GM23338 (cell line): Measurements from ENCODE around the gene ESYT2. TPM values are rescaled to one million over a fixed set of nuclear protein-coding genes. Genes with fewer than 3 reads are reported as not detected.

Experiments
- ATAC-seq: fragments of 200-7000 bp; cut with Tn5 transposase; 3 replicates; pipeline ENCODE4 v1.9.1; 2020
- DNase-seq: peaks from one replicate; pipeline ENCODE4 v3.0.0-alpha.2; 2015; ENCODE audit warnings: low spot score
- H2AFZ ChIP-seq: fragments of 200-600 bp; sonication (generic); 2 replicates; pipeline ENCODE4 v1.8.0; 2016; ENCODE audit warnings: antibody characterized with exemption, mild to moderate bottlenecking, moderate library complexity
- H3F3A ChIP-seq: fragments of 200-600 bp; sonication (generic); replicated peaks from 2 replicates; pipeline ENCODE4 v1.8.0; 2017; ENCODE audit warnings: antibody characterized with exemption, mixed run types, low read depth
- H3K27ac ChIP-seq: fragments of 200-600 bp; sonication (generic); 2 replicates; pipeline ENCODE4 v1.6.1; 2016; ENCODE audit warnings: low read depth
- H3K27me3 ChIP-seq: fragments of 200-600 bp; sonication (generic); 2 replicates; pipeline ENCODE4 v1.8.0; 2016; ENCODE audit warnings: mild to moderate bottlenecking, mixed run types, moderate library complexity; ENCODE audit not compliant: insufficient read depth
- H3K36me3 ChIP-seq: fragments of 200-600 bp; sonication (generic); 2 replicates; pipeline ENCODE4 v1.8.0; 2016; ENCODE audit warnings: mild to moderate bottlenecking; ENCODE audit not compliant: insufficient read depth
- H3K4me1 ChIP-seq: fragments of 200-600 bp; sonication (generic); 2 replicates; pipeline ENCODE4 v1.8.0; 2016; ENCODE audit warnings: mild to moderate bottlenecking, moderate library complexity; ENCODE audit not compliant: insufficient read depth
- H3K4me2 ChIP-seq: fragments of 200-600 bp; sonication (generic); 2 replicates; pipeline ENCODE4 v1.7.1; 2017; ENCODE audit warnings: mixed run types
- H3K4me3 ChIP-seq: fragments of 200-600 bp; sonication (generic); 2 replicates; pipeline ENCODE4 v1.6.1; 2016; ENCODE audit warnings: mixed run types
- H3K79me2 ChIP-seq: fragments of 200-600 bp; sonication (generic); replicated peaks from 2 replicates; pipeline ENCODE4 v1.8.0; 2017; ENCODE audit warnings: mild to moderate bottlenecking; ENCODE audit not compliant: insufficient read depth
- H3K9me2 ChIP-seq: fragments of 200-600 bp; sonication (generic); 2 replicates; pipeline ENCODE4 v1.8.0; 2017; ENCODE audit not compliant: insufficient read depth
- H4K20me1 ChIP-seq: fragments of 200-600 bp; sonication (generic); replicated peaks from 2 replicates; pipeline ENCODE4 v1.8.0; 2017; ENCODE audit warnings: mild to moderate bottlenecking; ENCODE audit not compliant: insufficient read depth
- H3K27ac Mint-ChIP-seq: 2 replicates; pipeline ENCODE4 v1.8.0; 2020; ENCODE audit warnings: inconsistent platforms, mild to moderate bottlenecking, moderate library complexity, mixed read lengths
- H3K27me3 Mint-ChIP-seq: 3 replicates; pipeline ENCODE4 v1.8.0; 2022; ENCODE audit warnings: low read depth, mild to moderate bottlenecking, moderate library complexity, mixed read lengths, inconsistent platforms; ENCODE audit not compliant: insufficient read depth, poor library complexity
- H3K36me3 Mint-ChIP-seq: 3 replicates; pipeline ENCODE4 v1.8.0; 2021; ENCODE audit warnings: low read depth, mild to moderate bottlenecking, inconsistent platforms, moderate library complexity, mixed read lengths
- H3K4me1 Mint-ChIP-seq: 3 replicates; pipeline ENCODE4 v1.8.0; 2020; ENCODE audit warnings: mild to moderate bottlenecking, inconsistent platforms, mixed read lengths
- H3K4me3 Mint-ChIP-seq: 3 replicates; pipeline ENCODE4 v1.8.0; 2021; ENCODE audit warnings: moderate library complexity, mild to moderate bottlenecking, inconsistent platforms, mixed read lengths
- H3K9me3 Mint-ChIP-seq: 3 replicates; pipeline ENCODE4 v1.8.0; 2020; ENCODE audit warnings: moderate library complexity, mild to moderate bottlenecking, inconsistent platforms, mixed read lengths
- CREB1 ChIP-seq: fragments of 250-450 bp; sonication (Bioruptor Pico); IDR thresholded peaks from 2 replicates; pipeline ENCODE4 v1.5.0; 2020; ENCODE audit warnings: low read depth, mild to moderate bottlenecking, moderate library complexity
- ETS1 ChIP-seq: IDR thresholded peaks from 2 replicates; pipeline ENCODE4 v1.6.1; 2016; ENCODE audit warnings: antibody characterized with exemption
- EZH2phosphoT487 ChIP-seq: fragments of 200-600 bp; sonication (generic); IDR thresholded peaks from one replicate; pipeline ENCODE4 v1.8.1; 2018; ENCODE audit warnings: antibody characterized with exemption; ENCODE audit not compliant: unreplicated experiment
- JUNB ChIP-seq: IDR thresholded peaks from one replicate; pipeline ENCODE4 v1.6.1; 2016; ENCODE audit warnings: antibody characterized with exemption; ENCODE audit not compliant: unreplicated experiment
- NANOG ChIP-seq: IDR thresholded peaks from 2 replicates; pipeline ENCODE4 v1.6.1; 2016; ENCODE audit warnings: antibody characterized with exemption, borderline replicate concordance
- POLR2AphosphoS5 ChIP-seq: IDR thresholded peaks from 2 replicates; pipeline ENCODE4 v1.6.1; 2016; ENCODE audit warnings: antibody characterized with exemption, low read depth
- STAT1 ChIP-seq: IDR thresholded peaks from one replicate; pipeline ENCODE4 v1.6.1; 2016; ENCODE audit warnings: antibody characterized with exemption; ENCODE audit not compliant: unreplicated experiment
- ZNF114 ChIP-seq: fragments of 250-450 bp; sonication (Bioruptor Pico); IDR thresholded peaks from 2 replicates; pipeline ENCODE4 v1.5.0; 2020; ENCODE audit warnings: mild to moderate bottlenecking, moderate library complexity
- ZNF331 ChIP-seq: fragments of 250-450 bp; sonication (Bioruptor Pico); IDR thresholded peaks from 2 replicates; pipeline ENCODE4 v1.5.0; 2020; ENCODE audit warnings: low read depth, mild to moderate bottlenecking, moderate library complexity
- ZNF462 ChIP-seq: fragments of 250-450 bp; sonication (Bioruptor Pico); IDR thresholded peaks from 2 replicates; pipeline ENCODE4 v1.5.0; 2020; ENCODE audit warnings: mild to moderate bottlenecking, moderate library complexity
- polyA plus RNA-seq: library from polyadenylated mRNA; unstranded; fragments of >200 nt; fragmentation: Nextera tagmentation; extraction: Ambion mirVana; gene quantifications from 2 replicates; pipeline ENCODE4 v1.2.1, GENCODE V29; 2016
- total RNA-seq: library from RNA; depleted of rRNA; stranded (reverse); fragments of >200 nt; shearing (Covaris generic); gene quantifications from 2 replicates; pipeline ENCODE4 v1.2.3, GENCODE V29; 2014
- TF ChIP-seq, protein P1 (sequence below): IDR thresholded peaks from one replicate; pipeline ENCODE4 v1.6.1; 2018; ENCODE audit warnings: antibody characterized with exemption; ENCODE audit not compliant: unreplicated experiment
- TF ChIP-seq, protein P2 (sequence below), 2 experiments: fragments of 200-600 bp in 1 of 2; sonication (generic) in 1 of 2; conservative IDR thresholded peaks; 2 replicates each; pipeline versions ENCODE4 v1.5.1 to v1.6.1; 2016 to 2017; ENCODE audit warnings: antibody characterized with exemption in 2 of 2, low read depth in 2 of 2, mild to moderate bottlenecking in 2 of 2, moderate library complexity in 1 of 2

ESYT2 gene
- total and polyA plus RNA-seq, 2 experiments from 2014 or later = 9.6 to 52.7 TPM

DNA sequence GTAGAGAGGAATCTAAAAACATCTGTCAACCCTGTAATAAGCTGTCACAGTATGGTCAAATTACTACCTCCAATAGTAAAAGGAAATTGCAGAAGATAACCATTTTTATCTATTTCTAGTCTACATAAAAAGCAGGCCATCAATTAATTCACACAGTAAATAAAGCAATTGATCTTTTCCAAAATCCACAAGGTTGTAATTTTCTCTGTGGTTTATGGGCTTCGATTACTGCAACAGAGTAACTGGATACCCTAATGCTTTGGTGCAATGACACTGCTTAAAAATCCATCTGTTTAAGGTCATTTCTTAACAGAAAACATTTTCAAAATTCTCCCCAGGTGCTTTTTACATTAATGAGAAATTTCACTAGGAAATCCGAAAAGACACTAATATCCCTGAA is 23.9 kb downstream of the ESYT2 start (continued):
- no peak for TF ChIP-seq ETS1
- TF ChIP-seq CREB1 (CRISPR knock-in tag) = no peak

GRCh38 chr7:158804335-158804734 is 25.0 kb downstream of the ESYT2 start:
- H4K20me1 ChIP-seq = peaks cover 2% of the 10 kb centered on the region; the same call in 1 of the 2 replicates
- ATAC-seq = no peak
- H3K27me3 ChIP-seq = no peaks in the 10 kb centered on the region
- no peak overlapping the region for H3K27ac ChIP-seq
- H3K4me1 ChIP-seq = peaks cover 9% of the 10 kb centered on the region
- H3K79me2 ChIP-seq = peaks cover 71% of the 10 kb centered on the region
- peaks cover 32% of the 10 kb centered on the region for H3K9me3 Mint-ChIP-seq
- H3K4me3 ChIP-seq = no peak overlapping the region
- no peak for DNase-seq
- H3K27me3 Mint-ChIP-seq = peaks cover 5% of the 10 kb centered on the region
- no peak overlapping the region for H2AFZ ChIP-seq
- H3K4me3 Mint-ChIP-seq = no peak overlapping the region
- no peaks in the 10 kb centered on the region for H3F3A ChIP-seq
- H3K36me3 Mint-ChIP-seq = peaks cover 54% of the 10 kb centered on the region
- H3K27ac Mint-ChIP-seq = no peak overlapping the region
- no peak overlapping the region for H3K4me2 ChIP-seq
- no peaks in the 10 kb centered on the region for H3K36me3 ChIP-seq
- H3K9me2 ChIP-seq = no peaks in the 10 kb centered on the region
- peaks cover 6% of the 10 kb centered on the region for H3K4me1 Mint-ChIP-seq
- TF ChIP-seq ETS1 (no peak), EZH2phosphoT487 (no peak), JUNB (no peak), ZNF331 (no peak), ZNF114 (CRISPR knock-in tag) (no peak), NANOG (no peak), ZNF462 (CRISPR knock-in tag) (no peak), STAT1 (no peak), POLR2AphosphoS5 (no peak)
- TF ChIP-seq, protein P1, sequence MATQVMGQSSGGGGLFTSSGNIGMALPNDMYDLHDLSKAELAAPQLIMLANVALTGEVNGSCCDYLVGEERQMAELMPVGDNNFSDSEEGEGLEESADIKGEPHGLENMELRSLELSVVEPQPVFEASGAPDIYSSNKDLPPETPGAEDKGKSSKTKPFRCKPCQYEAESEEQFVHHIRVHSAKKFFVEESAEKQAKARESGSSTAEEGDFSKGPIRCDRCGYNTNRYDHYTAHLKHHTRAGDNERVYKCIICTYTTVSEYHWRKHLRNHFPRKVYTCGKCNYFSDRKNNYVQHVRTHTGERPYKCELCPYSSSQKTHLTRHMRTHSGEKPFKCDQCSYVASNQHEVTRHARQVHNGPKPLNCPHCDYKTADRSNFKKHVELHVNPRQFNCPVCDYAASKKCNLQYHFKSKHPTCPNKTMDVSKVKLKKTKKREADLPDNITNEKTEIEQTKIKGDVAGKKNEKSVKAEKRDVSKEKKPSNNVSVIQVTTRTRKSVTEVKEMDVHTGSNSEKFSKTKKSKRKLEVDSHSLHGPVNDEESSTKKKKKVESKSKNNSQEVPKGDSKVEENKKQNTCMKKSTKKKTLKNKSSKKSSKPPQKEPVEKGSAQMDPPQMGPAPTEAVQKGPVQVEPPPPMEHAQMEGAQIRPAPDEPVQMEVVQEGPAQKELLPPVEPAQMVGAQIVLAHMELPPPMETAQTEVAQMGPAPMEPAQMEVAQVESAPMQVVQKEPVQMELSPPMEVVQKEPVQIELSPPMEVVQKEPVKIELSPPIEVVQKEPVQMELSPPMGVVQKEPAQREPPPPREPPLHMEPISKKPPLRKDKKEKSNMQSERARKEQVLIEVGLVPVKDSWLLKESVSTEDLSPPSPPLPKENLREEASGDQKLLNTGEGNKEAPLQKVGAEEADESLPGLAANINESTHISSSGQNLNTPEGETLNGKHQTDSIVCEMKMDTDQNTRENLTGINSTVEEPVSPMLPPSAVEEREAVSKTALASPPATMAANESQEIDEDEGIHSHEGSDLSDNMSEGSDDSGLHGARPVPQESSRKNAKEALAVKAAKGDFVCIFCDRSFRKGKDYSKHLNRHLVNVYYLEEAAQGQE = no peak
- TF ChIP-seq, protein P2, sequence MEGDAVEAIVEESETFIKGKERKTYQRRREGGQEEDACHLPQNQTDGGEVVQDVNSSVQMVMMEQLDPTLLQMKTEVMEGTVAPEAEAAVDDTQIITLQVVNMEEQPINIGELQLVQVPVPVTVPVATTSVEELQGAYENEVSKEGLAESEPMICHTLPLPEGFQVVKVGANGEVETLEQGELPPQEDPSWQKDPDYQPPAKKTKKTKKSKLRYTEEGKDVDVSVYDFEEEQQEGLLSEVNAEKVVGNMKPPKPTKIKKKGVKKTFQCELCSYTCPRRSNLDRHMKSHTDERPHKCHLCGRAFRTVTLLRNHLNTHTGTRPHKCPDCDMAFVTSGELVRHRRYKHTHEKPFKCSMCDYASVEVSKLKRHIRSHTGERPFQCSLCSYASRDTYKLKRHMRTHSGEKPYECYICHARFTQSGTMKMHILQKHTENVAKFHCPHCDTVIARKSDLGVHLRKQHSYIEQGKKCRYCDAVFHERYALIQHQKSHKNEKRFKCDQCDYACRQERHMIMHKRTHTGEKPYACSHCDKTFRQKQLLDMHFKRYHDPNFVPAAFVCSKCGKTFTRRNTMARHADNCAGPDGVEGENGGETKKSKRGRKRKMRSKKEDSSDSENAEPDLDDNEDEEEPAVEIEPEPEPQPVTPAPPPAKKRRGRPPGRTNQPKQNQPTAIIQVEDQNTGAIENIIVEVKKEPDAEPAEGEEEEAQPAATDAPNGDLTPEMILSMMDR (conservative IDR thresholded peaks at IDR 0.05; ENCODE audit: low read depth in 2 of 2) = no peak
